NCI-H2107 treated with DMSO at 0.1 percent for 48 hours (cell line): Measurements from ENCODE around the gene SLC9A5.

Experiments used
- DNase-seq: peaks from one replicate; lab custom pipeline; 2025; ENCODE audit not compliant: unreplicated experiment; lab: John Stamatoyannopoulos, UW

SLC9A5 gene, protein sequence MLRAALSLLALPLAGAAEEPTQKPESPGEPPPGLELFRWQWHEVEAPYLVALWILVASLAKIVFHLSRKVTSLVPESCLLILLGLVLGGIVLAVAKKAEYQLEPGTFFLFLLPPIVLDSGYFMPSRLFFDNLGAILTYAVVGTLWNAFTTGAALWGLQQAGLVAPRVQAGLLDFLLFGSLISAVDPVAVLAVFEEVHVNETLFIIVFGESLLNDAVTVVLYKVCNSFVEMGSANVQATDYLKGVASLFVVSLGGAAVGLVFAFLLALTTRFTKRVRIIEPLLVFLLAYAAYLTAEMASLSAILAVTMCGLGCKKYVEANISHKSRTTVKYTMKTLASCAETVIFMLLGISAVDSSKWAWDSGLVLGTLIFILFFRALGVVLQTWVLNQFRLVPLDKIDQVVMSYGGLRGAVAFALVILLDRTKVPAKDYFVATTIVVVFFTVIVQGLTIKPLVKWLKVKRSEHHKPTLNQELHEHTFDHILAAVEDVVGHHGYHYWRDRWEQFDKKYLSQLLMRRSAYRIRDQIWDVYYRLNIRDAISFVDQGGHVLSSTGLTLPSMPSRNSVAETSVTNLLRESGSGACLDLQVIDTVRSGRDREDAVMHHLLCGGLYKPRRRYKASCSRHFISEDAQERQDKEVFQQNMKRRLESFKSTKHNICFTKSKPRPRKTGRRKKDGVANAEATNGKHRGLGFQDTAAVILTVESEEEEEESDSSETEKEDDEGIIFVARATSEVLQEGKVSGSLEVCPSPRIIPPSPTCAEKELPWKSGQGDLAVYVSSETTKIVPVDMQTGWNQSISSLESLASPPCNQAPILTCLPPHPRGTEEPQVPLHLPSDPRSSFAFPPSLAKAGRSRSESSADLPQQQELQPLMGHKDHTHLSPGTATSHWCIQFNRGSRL

GRCh38 chr16:67248401-67249177 lies at the start of gene SLC9A5:
Gene SLC9A5, plus strand, starts transcription at chr16:67248979. Its CDS starts 36 bp downstream, at chr16:67249015.
- no peak for DNase-seq

GRCh38 chr16:67199011-67199807 lies 49.6 kb upstream of the SLC9A5 start, which contains the start of gene ELMO3:
Gene ELMO3, plus strand, starts transcription at chr16:67199131. Its CDS starts 196 bp downstream, at chr16:67199327.
- no peak for DNase-seq

GRCh38 chr16:67199808-67200198 lies 49.0 kb upstream of the SLC9A5 start:
- no peak for DNase-seq

DNA sequence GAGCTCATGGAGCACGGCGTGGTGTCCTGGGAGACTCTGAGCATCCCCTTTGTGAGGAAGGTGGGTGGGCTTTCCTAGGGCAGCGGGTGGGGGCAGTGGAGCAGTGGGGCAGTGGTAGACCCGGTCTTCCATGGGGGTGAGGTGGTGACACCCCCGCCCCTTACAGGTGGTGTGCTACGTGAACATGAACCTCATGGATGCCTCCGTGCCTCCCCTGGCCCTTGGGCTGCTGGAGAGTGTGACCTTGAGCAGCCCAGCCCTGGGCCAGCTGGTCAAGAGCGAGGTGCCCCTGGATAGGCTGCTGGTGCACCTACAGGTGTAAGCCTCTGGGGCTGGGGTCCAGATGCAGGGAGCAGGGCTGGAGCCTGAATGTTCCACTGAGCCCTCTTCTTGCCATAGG lies 48.3 kb upstream of the SLC9A5 start:
- DNase-seq, result no peak

- DNase-seq, result no peak
Observed at GRCh38 chr16:67201411-67202345, 47.1 kb upstream of the SLC9A5 start.

GRCh38 chr16:67202426-67202825 lies 46.4 kb upstream of the SLC9A5 start:
- DNase-seq, result no peak

DNA sequence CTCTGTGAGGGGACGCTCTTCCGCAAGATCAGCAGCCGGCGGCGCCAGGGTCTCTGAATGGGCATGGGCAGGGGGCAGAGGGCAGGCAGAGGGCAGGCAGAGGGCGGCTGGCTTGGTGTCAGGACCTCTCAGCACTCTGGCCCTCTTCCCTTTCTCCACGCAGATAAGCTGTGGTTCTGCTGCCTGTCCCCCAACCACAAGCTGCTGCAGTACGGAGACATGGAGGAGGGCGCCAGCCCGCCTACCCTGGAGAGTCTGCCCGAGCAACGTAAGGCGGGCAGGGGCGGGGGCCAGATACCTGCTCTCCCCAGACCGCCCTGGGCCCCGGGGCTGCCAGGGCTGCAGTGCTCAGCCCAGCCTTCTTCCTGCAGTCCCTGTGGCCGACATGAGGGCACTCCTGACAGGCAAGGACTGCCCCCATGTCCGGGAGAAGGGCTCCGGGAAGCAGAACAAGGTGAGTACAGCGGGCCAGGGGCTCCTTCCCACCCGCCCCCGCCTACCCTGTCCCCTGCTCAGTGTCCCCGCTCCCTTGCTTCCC lies 45.8 kb upstream of the SLC9A5 start:
- DNase-seq, result no peak

- DNase-seq, result no peak
Observed at GRCh38 chr16:67204076-67204475, 44.7 kb upstream of the SLC9A5 start.

GRCh38 chr16:67206129-67206837 lies 42.5 kb upstream of the SLC9A5 start:
- DNase-seq, result no peak

GRCh38 chr16:67206838-67207248 lies 41.9 kb upstream of the SLC9A5 start:
- no peak for DNase-seq

GRCh38 chr16:67207249-67208091 lies 41.3 kb upstream of the SLC9A5 start:
- DNase-seq, result no peak

DNA sequence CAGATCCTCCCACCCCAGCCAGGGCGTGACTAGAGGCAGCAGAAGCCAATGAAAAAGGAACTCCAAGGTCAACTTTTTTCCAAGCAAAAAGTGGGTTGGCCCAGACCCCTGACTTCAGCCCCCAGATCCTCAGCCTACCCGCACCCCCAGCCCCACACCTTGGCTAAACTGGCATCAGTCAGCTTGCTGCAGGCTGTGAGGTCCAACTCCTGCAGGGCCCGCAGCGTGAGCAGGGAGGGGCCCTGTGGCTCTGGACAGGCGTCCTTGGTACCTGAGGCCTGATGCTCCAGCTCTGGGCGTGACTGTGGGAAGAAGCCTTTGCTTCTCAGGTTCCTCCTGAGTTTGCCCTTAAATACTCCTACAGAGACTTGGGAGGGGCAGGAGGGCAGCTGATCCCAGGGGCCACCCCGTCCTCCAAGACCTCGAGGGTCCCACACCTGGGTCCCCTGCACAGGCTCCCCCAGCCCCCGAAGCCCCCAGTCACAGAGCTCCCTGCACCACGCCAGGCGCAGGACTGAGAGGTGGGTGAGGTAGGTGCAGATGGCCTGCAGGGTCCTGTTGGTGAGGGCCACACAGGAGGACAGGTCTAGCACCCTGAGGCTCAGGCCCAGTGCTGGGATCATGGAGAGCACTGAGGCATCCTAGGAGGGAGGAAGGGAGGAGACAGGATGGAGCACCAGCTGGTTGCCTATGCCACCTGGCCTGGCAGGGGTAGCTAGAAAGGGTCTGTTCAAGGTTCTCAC lies 40.5 kb upstream of the SLC9A5 start:
- DNase-seq, result no peak

DNA sequence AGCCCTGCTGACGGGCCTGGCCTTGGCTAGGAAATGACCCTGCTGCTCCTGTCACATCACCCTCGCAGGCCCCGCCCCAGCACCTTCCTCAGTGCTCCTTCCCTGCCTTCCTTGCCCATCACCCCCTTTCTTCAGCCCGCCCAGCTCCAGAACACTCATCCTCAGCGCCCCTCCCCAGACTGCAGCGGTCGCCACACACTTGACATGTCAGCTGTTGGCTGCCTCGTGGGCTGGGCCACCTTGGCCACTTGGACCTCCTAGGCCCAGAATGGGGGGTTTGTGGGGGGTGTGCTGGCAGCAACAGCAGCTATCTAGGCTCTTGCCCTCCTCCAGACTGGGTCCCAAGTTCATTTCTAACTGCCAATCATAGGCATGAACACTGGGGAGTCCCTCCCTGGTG lies 39.2 kb upstream of the SLC9A5 start:
- DNase-seq, result no peak

DNA sequence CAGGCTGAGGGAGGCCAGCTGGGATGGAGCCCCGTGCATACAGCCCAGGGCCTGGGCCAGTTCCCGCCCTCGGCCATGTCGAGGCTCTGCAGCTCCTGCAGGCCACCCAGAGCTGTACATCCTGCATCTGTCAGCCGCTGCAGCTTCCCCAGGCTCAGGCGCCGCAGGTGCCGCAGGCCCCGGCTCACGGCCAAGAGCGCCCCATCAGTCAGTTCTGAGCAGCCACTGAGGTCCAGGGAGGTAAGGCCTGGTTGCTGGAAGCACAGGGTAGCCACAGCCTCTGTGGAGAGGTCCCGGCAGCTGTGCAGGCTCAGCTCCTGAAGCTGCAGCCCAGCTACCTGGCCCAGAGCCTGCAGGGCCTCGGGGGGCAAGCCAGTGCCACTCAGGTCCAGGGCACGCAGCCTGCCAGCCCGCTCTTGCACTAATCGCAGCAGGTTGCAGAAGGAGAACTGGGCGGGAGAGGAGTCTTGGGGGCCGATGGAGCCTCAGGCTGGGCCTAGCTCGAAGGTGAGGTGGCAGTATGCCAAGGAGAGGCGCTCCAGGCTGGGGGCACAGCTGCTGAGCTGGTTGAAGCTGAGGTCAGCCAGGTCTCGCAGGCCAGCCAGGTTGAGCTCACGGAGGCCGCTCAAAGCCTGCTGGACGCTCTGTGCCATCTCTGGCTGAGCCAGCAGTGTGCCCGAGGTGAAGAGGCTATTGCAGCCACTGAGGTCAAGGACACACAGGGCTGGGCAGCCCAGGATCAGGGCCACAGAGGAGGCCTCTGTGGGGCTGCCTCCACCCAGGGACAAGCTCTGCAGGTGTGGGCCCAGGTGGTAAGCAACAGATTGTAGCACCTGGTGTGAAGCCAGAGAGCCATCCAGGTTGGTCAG lies 38.5 kb upstream of the SLC9A5 start:
- no peak for DNase-seq

- no peak for DNase-seq
Observed at GRCh38 chr16:67211674-67212073, 37.1 kb upstream of the SLC9A5 start.

DNA sequence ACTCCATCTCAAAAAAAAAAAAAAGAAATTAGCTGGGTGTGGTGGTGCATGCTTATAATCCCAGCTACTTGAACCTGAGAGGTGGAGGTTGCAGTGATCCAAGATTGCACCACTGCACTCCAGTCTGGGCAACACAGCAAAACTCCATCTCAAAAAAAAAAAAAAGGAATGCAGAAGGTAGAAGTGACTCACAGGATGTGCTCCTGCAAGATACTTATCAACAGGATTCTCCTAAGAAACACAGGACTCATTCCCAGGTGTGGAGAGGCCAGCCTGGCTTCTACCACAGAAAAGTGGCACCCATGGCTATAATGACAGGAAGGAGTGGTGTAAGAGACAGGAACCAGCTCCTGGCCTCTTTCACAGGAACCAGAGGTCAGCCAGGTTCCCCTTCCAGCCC lies 36.0 kb upstream of the SLC9A5 start:
- DNase-seq, result no peak
